Measurements from ENCODE around the gene THEMIS.

Gene THEMIS

GRCh38 chr6:127732927-127733326, 167.9 kb downstream of the THEMIS start:
- H3K4me1 ChIP-seq (ENCODE audit: insufficient read depth, low read length, severe bottlenecking) = no peaks in the 10 kb centered on the region
- H3K9me3 ChIP-seq (ENCODE audit: low read length) = no peaks in the 10 kb centered on the region
- no peaks in the 10 kb centered on the region for H3K27me3 ChIP-seq (ENCODE audit: insufficient read depth, low read length)
- no peak overlapping the region for H3K9ac ChIP-seq (ENCODE audit: low read length)
- H2AFZ ChIP-seq (ENCODE audit: low read length) = no peak overlapping the region
- H3K36me3 ChIP-seq (ENCODE audit: insufficient read depth, low read length) = no peaks in the 10 kb centered on the region
- H4K20me1 ChIP-seq (ENCODE audit: insufficient read depth, low read length) = no peaks in the 10 kb centered on the region
- TF ChIP-seq CTCF (IDR thresholded peaks at IDR 0.05; ENCODE audit: low read length) = no peak
- TF ChIP-seq EZH2 (IDR thresholded peaks at IDR 0.05; ENCODE audit: borderline replicate concordance, low read length) = no peak
- no peak overlapping the region for H3K4me2 ChIP-seq (ENCODE audit: low read length)
- H3F3A ChIP-seq (ENCODE audit: insufficient read depth, low read length) = no peaks in the 10 kb centered on the region
- H3K79me2 ChIP-seq (ENCODE audit: insufficient read depth, low read length) = no peaks in the 10 kb centered on the region
- no peaks in the 10 kb centered on the region for H3K9me2 ChIP-seq (ENCODE audit: low read depth, low read length)
- no peak overlapping the region for H3K27ac ChIP-seq (ENCODE audit: low read depth, low read length, poor library complexity, severe bottlenecking)
- no peak overlapping the region for H3K4me3 ChIP-seq (ENCODE audit: low read depth, low read length, poor library complexity, severe bottlenecking)

GRCh38 chr6:127727260-127727953, 173.5 kb downstream of the THEMIS start:
- Histone ChIP-seq H3K27me3 (ENCODE audit: insufficient read depth, low read length) (no peaks in the 10 kb centered on the region), H3K4me3 (ENCODE audit: low read depth, low read length, poor library complexity, severe bottlenecking) (no peak overlapping the region), H3K9me2 (ENCODE audit: low read depth, low read length) (no peaks in the 10 kb centered on the region), H3K27ac (ENCODE audit: low read depth, low read length, poor library complexity, severe bottlenecking) (no peak overlapping the region), H4K20me1 (ENCODE audit: insufficient read depth, low read length) (no peaks in the 10 kb centered on the region), H3K4me2 (ENCODE audit: low read length) (no peak overlapping the region), H3K4me1 (ENCODE audit: insufficient read depth, low read length, severe bottlenecking) (no peaks in the 10 kb centered on the region), H3K9ac (ENCODE audit: low read length) (no peak overlapping the region), H3F3A (ENCODE audit: insufficient read depth, low read length) (no peaks in the 10 kb centered on the region), H2AFZ (ENCODE audit: low read length) (no peak overlapping the region), H3K79me2 (ENCODE audit: insufficient read depth, low read length) (no peaks in the 10 kb centered on the region), H3K9me3 (ENCODE audit: low read length) (no peaks in the 10 kb centered on the region), H3K36me3 (ENCODE audit: insufficient read depth, low read length) (no peaks in the 10 kb centered on the region)
- TF ChIP-seq CTCF (IDR thresholded peaks at IDR 0.05; ENCODE audit: low read length) (no peak), EZH2 (IDR thresholded peaks at IDR 0.05; ENCODE audit: borderline replicate concordance, low read length) (no peak)

- H3K36me3 ChIP-seq (ENCODE audit: insufficient read depth, low read length) = no peaks in the 10 kb centered on the region
- H3K9me3 ChIP-seq (ENCODE audit: low read length) = no peaks in the 10 kb centered on the region
- H3K4me3 ChIP-seq (ENCODE audit: low read depth, low read length, poor library complexity, severe bottlenecking) = no peak overlapping the region
- no peaks in the 10 kb centered on the region for H3K9me2 ChIP-seq (ENCODE audit: low read depth, low read length)
- TF ChIP-seq EZH2 (IDR thresholded peaks at IDR 0.05; ENCODE audit: borderline replicate concordance, low read length) = no peak
- TF ChIP-seq CTCF (IDR thresholded peaks at IDR 0.05; ENCODE audit: low read length) = no peak
- H3K27me3 ChIP-seq (ENCODE audit: insufficient read depth, low read length) = no peaks in the 10 kb centered on the region
- H3K27ac ChIP-seq (ENCODE audit: low read depth, low read length, poor library complexity, severe bottlenecking) = no peak overlapping the region
- H3K9ac ChIP-seq (ENCODE audit: low read length) = no peak overlapping the region
- no peak overlapping the region for H3K4me2 ChIP-seq (ENCODE audit: low read length)
- no peaks in the 10 kb centered on the region for H3K79me2 ChIP-seq (ENCODE audit: insufficient read depth, low read length)
- H3F3A ChIP-seq (ENCODE audit: insufficient read depth, low read length) = no peaks in the 10 kb centered on the region
- H3K4me1 ChIP-seq (ENCODE audit: insufficient read depth, low read length, severe bottlenecking) = no peaks in the 10 kb centered on the region
- no peak overlapping the region for H2AFZ ChIP-seq (ENCODE audit: low read length)
- H4K20me1 ChIP-seq (ENCODE audit: insufficient read depth, low read length) = no peaks in the 10 kb centered on the region
These were observed 175.0 kb downstream of the THEMIS start for GRCh38 chr6:127725821-127726220.

Data from OCI-LY1 (cell line).